Measurements from ENCODE around the gene PRR29.

PRR29 gene

GRCh38 chr17:63972796-63973195 lies 25.4 kb upstream of the PRR29 start, which contains the start of gene SCN4A:
SCN4A (minus strand) TSS chr17:63972918; CDS start chr17:63972841, 77 bp downstream.
- Histone ChIP-seq H3K4ac (ENCODE audit: low read depth, low read length) (no peak within 1 kb of the TSS), H2BK12ac (ENCODE audit: low read length) (no peak within 1 kb of the TSS), H3K79me2 (ENCODE audit: control insufficient read depth, insufficient read depth, low read length, poor library complexity) (no peaks in the 10 kb centered on the region), H3K9ac (ENCODE audit: low read length) (no peak within 1 kb of the TSS), H4K12ac (ENCODE audit: low read depth, low read length) (no peak within 1 kb of the TSS), H2AFZ (ENCODE audit: insufficient read depth, low read length, poor library complexity) (no peak within 1 kb of the TSS), H3K27ac (ENCODE audit: low read depth, low read length) (no peak within 1 kb of the TSS), H3K4me1 (ENCODE audit: control insufficient read depth in 1 of 2, insufficient read depth in 2 of 2, low read length in 2 of 2) (peaks cover 0 to 10% of the 10 kb centered on the region in 2 experiments), H3K4me2 (ENCODE audit: low read length) (no peak within 1 kb of the TSS), H3K4me3 (ENCODE audit: low read depth, low read length) (no peak within 1 kb of the TSS), H2AK5ac (ENCODE audit: low read length) (no peak within 1 kb of the TSS), H3K36me3 (ENCODE audit: control insufficient read depth in 1 of 2, insufficient read depth in 2 of 2, low read length in 2 of 2) (no peaks in the 10 kb centered on the region), H3K18ac (ENCODE audit: low read length) (no peak within 1 kb of the TSS), H3K27me3 (ENCODE audit: insufficient read depth, low read length) (no peaks in the 10 kb centered on the region), H3K23ac (ENCODE audit: low read length) (no peak within 1 kb of the TSS), H4K8ac (ENCODE audit: low read depth, low read length) (no peak within 1 kb of the TSS), H2BK120ac (ENCODE audit: insufficient read depth, low read length, poor library complexity) (no peak within 1 kb of the TSS), H3K79me1 (ENCODE audit: low read length) (no peaks in the 10 kb centered on the region), H2BK5ac (ENCODE audit: low read depth, low read length, poor library complexity) (no peak within 1 kb of the TSS), H3K9me3 (ENCODE audit: insufficient read depth, low read depth, low read length) (peaks cover 7% of the 10 kb centered on the region), H4K91ac (ENCODE audit: low read depth, low read length) (no peak within 1 kb of the TSS), H3K14ac (ENCODE audit: low read length) (no peak within 1 kb of the TSS)
- DNase-seq: no peak
- WGBS (ENCODE audit: extremely low coverage, insufficient coverage, insufficient read length): no CpG with 5 or more reads among the region's 14 CpGs

GRCh38 chr17:63973247-63973646 lies 24.9 kb upstream of the PRR29 start:
- H2BK120ac ChIP-seq (ENCODE audit: insufficient read depth, low read length, poor library complexity): no peak overlapping the region
- H3K9ac ChIP-seq (ENCODE audit: low read length): no peak overlapping the region
- no peak overlapping the region for H2AK5ac ChIP-seq (ENCODE audit: low read length)
- no peak overlapping the region for H3K18ac ChIP-seq (ENCODE audit: low read length)
- no peaks in the 10 kb centered on the region for H3K36me3 ChIP-seq (ENCODE audit: control insufficient read depth in 1 of 2, insufficient read depth in 2 of 2, low read length in 2 of 2)
- no peaks in the 10 kb centered on the region for H3K79me2 ChIP-seq (ENCODE audit: control insufficient read depth, insufficient read depth, low read length, poor library complexity)
- no peak overlapping the region for H3K27ac ChIP-seq (ENCODE audit: low read depth, low read length)
- H3K4me3 ChIP-seq (ENCODE audit: low read depth, low read length): no peak overlapping the region
- no peak overlapping the region for H4K91ac ChIP-seq (ENCODE audit: low read depth, low read length)
- H3K14ac ChIP-seq (ENCODE audit: low read length): no peak overlapping the region
- no peak overlapping the region for H3K23ac ChIP-seq (ENCODE audit: low read length)
- H3K4me2 ChIP-seq (ENCODE audit: low read length): no peak overlapping the region
- no peaks in the 10 kb centered on the region for H3K79me1 ChIP-seq (ENCODE audit: low read length)
- no peak overlapping the region for H2AFZ ChIP-seq (ENCODE audit: insufficient read depth, low read length, poor library complexity)
- no peaks in the 10 kb centered on the region for H3K27me3 ChIP-seq (ENCODE audit: insufficient read depth, low read length)
- H3K9me3 ChIP-seq (ENCODE audit: insufficient read depth, low read depth, low read length): peaks cover 5% of the 10 kb centered on the region
- no peak overlapping the region for H4K8ac ChIP-seq (ENCODE audit: low read depth, low read length)
- H2BK12ac ChIP-seq (ENCODE audit: low read length): no peak overlapping the region
- H2BK5ac ChIP-seq (ENCODE audit: low read depth, low read length, poor library complexity): no peak overlapping the region
- no peak overlapping the region for H4K12ac ChIP-seq (ENCODE audit: low read depth, low read length)
- no peak overlapping the region for H3K4ac ChIP-seq (ENCODE audit: low read depth, low read length)
- WGBS (ENCODE audit: extremely low coverage, insufficient coverage, insufficient read length): no CpG with 5 or more reads among the region's 6 CpGs
- DNase-seq: no peak
- peaks cover 0 to 10% of the 10 kb centered on the region in 2 experiments for H3K4me1 ChIP-seq (ENCODE audit: control insufficient read depth in 1 of 2, insufficient read depth in 2 of 2, low read length in 2 of 2)

GRCh38 chr17:63973930-63974593 lies 24.1 kb upstream of the PRR29 start:
- H4K8ac ChIP-seq (ENCODE audit: low read depth, low read length): no peak overlapping the region
- no peak overlapping the region for H2BK5ac ChIP-seq (ENCODE audit: low read depth, low read length, poor library complexity)
- H3K9ac ChIP-seq (ENCODE audit: low read length): no peak overlapping the region
- no peak overlapping the region for H3K4me3 ChIP-seq (ENCODE audit: low read depth, low read length)
- H3K14ac ChIP-seq (ENCODE audit: low read length): no peak overlapping the region
- no peak overlapping the region for H4K12ac ChIP-seq (ENCODE audit: low read depth, low read length)
- no peak overlapping the region for H3K23ac ChIP-seq (ENCODE audit: low read length)
- H3K4me1 ChIP-seq (ENCODE audit: control insufficient read depth in 1 of 2, insufficient read depth in 2 of 2, low read length in 2 of 2): peaks cover 0 to 10% of the 10 kb centered on the region in 2 experiments
- H3K27me3 ChIP-seq (ENCODE audit: insufficient read depth, low read length): no peaks in the 10 kb centered on the region
- no peak overlapping the region for H2AFZ ChIP-seq (ENCODE audit: insufficient read depth, low read length, poor library complexity)
- H2BK120ac ChIP-seq (ENCODE audit: insufficient read depth, low read length, poor library complexity): no peak overlapping the region
- H2BK12ac ChIP-seq (ENCODE audit: low read length): no peak overlapping the region
- H3K27ac ChIP-seq (ENCODE audit: low read depth, low read length): no peak overlapping the region
- no peak overlapping the region for H3K4ac ChIP-seq (ENCODE audit: low read depth, low read length)
- no peak overlapping the region for H3K18ac ChIP-seq (ENCODE audit: low read length)
- no CpG with 5 or more reads among the region's 12 CpGs for WGBS (ENCODE audit: extremely low coverage, insufficient coverage, insufficient read length)
- no peak overlapping the region for H4K91ac ChIP-seq (ENCODE audit: low read depth, low read length)
- H3K9me3 ChIP-seq (ENCODE audit: insufficient read depth, low read depth, low read length): peaks cover 5% of the 10 kb centered on the region
- H3K36me3 ChIP-seq (ENCODE audit: control insufficient read depth in 1 of 2, insufficient read depth in 2 of 2, low read length in 2 of 2): no peaks in the 10 kb centered on the region
- H3K79me2 ChIP-seq (ENCODE audit: control insufficient read depth, insufficient read depth, low read length, poor library complexity): no peaks in the 10 kb centered on the region
- no peaks in the 10 kb centered on the region for H3K79me1 ChIP-seq (ENCODE audit: low read length)
- DNase-seq: no peak
- H3K4me2 ChIP-seq (ENCODE audit: low read length): no peak overlapping the region
- no peak overlapping the region for H2AK5ac ChIP-seq (ENCODE audit: low read length)

- Histone ChIP-seq H4K91ac (ENCODE audit: low read depth, low read length) (no peak overlapping the region), H3K9me3 (ENCODE audit: insufficient read depth, low read depth, low read length) (peaks cover 5% of the 10 kb centered on the region), H3K27me3 (ENCODE audit: insufficient read depth, low read length) (no peaks in the 10 kb centered on the region), H4K12ac (ENCODE audit: low read depth, low read length) (no peak overlapping the region), H3K4ac (ENCODE audit: low read depth, low read length) (no peak overlapping the region), H2BK5ac (ENCODE audit: low read depth, low read length, poor library complexity) (no peak overlapping the region), H2AFZ (ENCODE audit: insufficient read depth, low read length, poor library complexity) (no peak overlapping the region), H2AK5ac (ENCODE audit: low read length) (no peak overlapping the region), H3K4me2 (ENCODE audit: low read length) (no peak overlapping the region), H3K18ac (ENCODE audit: low read length) (no peak overlapping the region), H3K79me1 (ENCODE audit: low read length) (no peaks in the 10 kb centered on the region), H3K27ac (ENCODE audit: low read depth, low read length) (no peak overlapping the region), H2BK12ac (ENCODE audit: low read length) (no peak overlapping the region), H3K79me2 (ENCODE audit: control insufficient read depth, insufficient read depth, low read length, poor library complexity) (no peaks in the 10 kb centered on the region), H3K4me3 (ENCODE audit: low read depth, low read length) (no peak overlapping the region), H3K36me3 (ENCODE audit: control insufficient read depth in 1 of 2, insufficient read depth in 2 of 2, low read length in 2 of 2) (no peaks in the 10 kb centered on the region), H3K14ac (ENCODE audit: low read length) (no peak overlapping the region), H3K9ac (ENCODE audit: low read length) (no peak overlapping the region), H4K8ac (ENCODE audit: low read depth, low read length) (no peak overlapping the region), H3K23ac (ENCODE audit: low read length) (peak overlapping the region; percentile 1), H3K4me1 (ENCODE audit: control insufficient read depth in 1 of 2, insufficient read depth in 2 of 2, low read length in 2 of 2) (peaks cover 0 to 10% of the 10 kb centered on the region in 2 experiments), H2BK120ac (ENCODE audit: insufficient read depth, low read length, poor library complexity) (no peak overlapping the region)
- DNase-seq: peak in 1 of 2 donors; percentile 21
- no CpG with 5 or more reads among the region's 10 CpGs for WGBS (ENCODE audit: extremely low coverage, insufficient coverage, insufficient read length)
Observed at GRCh38 chr17:63974594-63975192, 23.5 kb upstream of the PRR29 start.

Measured in trophoblast cell (in vitro differentiated cells and primary cell).